HepG2 (cell line): Measurements from ENCODE around the gene CDH13. TPM values are rescaled to one million over a fixed set of nuclear protein-coding genes. Genes with fewer than 3 reads are reported as not detected.

ENCODE experiments used
- ATAC-seq: fragments of 200-7000 bp; cut with Tn5 transposase; 3 replicates; pipeline ENCODE4 v1.9.1; 2020; ENCODE audit warnings: mild to moderate bottlenecking, moderate library complexity
- BruUV-seq: library from RNA; stranded (reverse); fragments of 400-500 nt; replicated peaks from 2 replicates; lab custom pipeline; 2021; lab: Mats Ljungman, UMichigan
- CTCF ChIA-PET: fragments of 300-600 bp; formaldehyde crosslinking; extraction: SDS; loops from one replicate; lab custom pipeline; 2021; ENCODE audit warnings: low total read pairs, inconsistent platforms, low intra/inter-chr PET ratio; lab: Yijun Ruan, JAX
- POLR2A ChIA-PET: fragments of 350-600 bp; sonication (Branson Sonifier 250); formaldehyde crosslinking; loops from one replicate; lab custom pipeline; 2020; ENCODE audit warnings: antibody characterized with exemption, inconsistent platforms; lab: Yijun Ruan, JAX
- DNase-seq: peaks from one replicate; pipeline ENCODE4 v3.0.0-alpha.2; 2015; ENCODE audit warnings: low spot score
- FAIRE-seq: peaks from 3 replicates; lab custom pipeline; 2011; peaks lifted over from hg19 to GRCh38; lab: Jason Lieb, UNC
- H2AFZ ChIP-seq: one replicate; pipeline ENCODE4 v1.6.1; 2011; ENCODE audit warnings: low read length, inconsistent platforms
- H3K27ac ChIP-seq: fragments of 300-600 bp; 3 replicates; pipeline ENCODE4 v1.8.0; 2011; ENCODE audit warnings: mixed run types, mild to moderate bottlenecking, mixed read lengths, low read length, inconsistent platforms; ENCODE audit not compliant: insufficient read depth; ENCODE audit errors: extremely low read length
- H3K27me3 ChIP-seq, 2 experiments: fragments of 200-600 bp in 1 of 2; 2 replicates in 1 of 2; 3 replicates in 1 of 2; pipeline versions ENCODE4 v1.6.0 to v1.8.0; 2011; ENCODE audit warnings: low read length in 2 of 2, mild to moderate bottlenecking in 2 of 2, moderate library complexity in 2 of 2, inconsistent platforms in 1 of 2; ENCODE audit not compliant: insufficient read depth in 2 of 2, control insufficient read depth in 1 of 2
- H3K36me3 ChIP-seq, 2 experiments: fragments of 200-600 bp in 1 of 2; replicated peaks in 1 of 2; 2 replicates in 1 of 2; 3 replicates in 1 of 2; pipeline versions ENCODE4 v1.5.1 to v1.8.0; 2011; ENCODE audit warnings: low read length in 2 of 2, inconsistent platforms in 1 of 2; ENCODE audit not compliant: insufficient read depth in 2 of 2, control insufficient read depth in 1 of 2
- H3K4me1 ChIP-seq: 2 replicates; pipeline ENCODE4 v1.5.1; 2012; ENCODE audit warnings: low read length, inconsistent platforms; ENCODE audit not compliant: insufficient read depth
- H3K4me2 ChIP-seq: 2 replicates; pipeline ENCODE4 v1.6.0; 2011; ENCODE audit warnings: low read depth, low read length, inconsistent platforms
- H3K4me3 ChIP-seq, 3 experiments: fragments of 200-600 bp in 1 of 3; sonication (generic), shearing (Covaris generic) in 1 of 3; replicated peaks in 1 of 3; 2 replicates each; pipeline ENCODE4 v1.5.1; 2011 to 2016; ENCODE audit warnings: low read length in 3 of 3, inconsistent platforms in 2 of 3, low read depth in 2 of 3, mild to moderate bottlenecking in 2 of 3, control low read depth in 1 of 3, mixed read lengths in 1 of 3; ENCODE audit not compliant: insufficient read depth in 1 of 3
- H3K79me2 ChIP-seq: one replicate; pipeline ENCODE4 v1.6.1; 2011; ENCODE audit warnings: low read length, inconsistent platforms; ENCODE audit not compliant: insufficient read depth
- H3K9ac ChIP-seq: 2 replicates; pipeline ENCODE4 v1.6.0; 2011; ENCODE audit warnings: mild to moderate bottlenecking, low read depth, low read length, inconsistent platforms; ENCODE audit not compliant: insufficient read depth
- H3K9me3 ChIP-seq: 2 replicates; pipeline ENCODE4 v1.5.1; 2012; ENCODE audit warnings: mild to moderate bottlenecking, low read length
- H4K20me1 ChIP-seq: 2 replicates; pipeline ENCODE4 v1.6.0; 2011; ENCODE audit warnings: inconsistent platforms, mild to moderate bottlenecking, low read length, moderate library complexity; ENCODE audit not compliant: insufficient read depth
- ASH2L ChIP-seq: fragments of 300-600, 200-600 bp; sonication (generic); IDR thresholded peaks from 2 replicates; pipeline ENCODE4 v1.7.0; 2017; ENCODE audit warnings: low read depth, mild to moderate bottlenecking, moderate library complexity, mixed read lengths, low read length; ENCODE audit not compliant: insufficient read length
- CCDC6 ChIP-seq: sonication (generic); formaldehyde crosslinking; IDR thresholded peaks from 2 replicates; pipeline ENCODE4 v1.8.1; 2022; ENCODE audit warnings: mild to moderate bottlenecking, missing genetic modification reagents, moderate library complexity
- CHD2 ChIP-seq: IDR thresholded peaks from 2 replicates; pipeline ENCODE4 v1.6.1; 2011; ENCODE audit warnings: low read depth, low read length, improper control_type of control experiment
- CREB1 ChIP-seq, 2 experiments: fragments of 450-650 bp in 1 of 2; IDR thresholded peaks; 2 replicates each; pipeline ENCODE4 v1.6.1; 2016 to 2017; ENCODE audit warnings: control low read depth in 1 of 2, mild to moderate bottlenecking in 1 of 2, missing compliant biosample characterization in 1 of 2, missing genetic modification characterization in 1 of 2
- GATAD2A ChIP-seq: IDR thresholded peaks from 2 replicates; pipeline ENCODE4 v1.6.1; 2016
- HIC2 ChIP-seq: sonication (generic); formaldehyde crosslinking; IDR thresholded peaks from 2 replicates; pipeline ENCODE4 v1.9.0; 2022; ENCODE audit warnings: low read depth, missing genetic modification reagents
- HNRNPL ChIP-seq: fragments of 200-400 bp; formaldehyde crosslinking; IDR thresholded peaks from 2 replicates; pipeline ENCODE4 v1.6.1; 2017; ENCODE audit warnings: mild to moderate bottlenecking, low read depth, low read length
- MED1 ChIP-seq: sonication (generic); formaldehyde crosslinking; IDR thresholded peaks from 2 replicates; pipeline ENCODE4 v1.4.0; 2020; ENCODE audit warnings: missing genetic modification reagents
- MIXL1 ChIP-seq: IDR thresholded peaks from 2 replicates; pipeline ENCODE4 v1.6.1; 2016
- PHB2 ChIP-seq: fragments of 450-650 bp; IDR thresholded peaks from 2 replicates; pipeline ENCODE4 v1.6.1; 2018; ENCODE audit not compliant: partially characterized antibody
- ZFP1 ChIP-seq: IDR thresholded peaks from 2 replicates; pipeline ENCODE4 v1.6.1; 2016
- ZNF17 ChIP-seq: sonication (generic); formaldehyde crosslinking; IDR thresholded peaks from 2 replicates; pipeline ENCODE4 v1.5.0; 2020; ENCODE audit warnings: mild to moderate bottlenecking, missing genetic modification reagents
- ZNF605 ChIP-seq: sonication (generic); formaldehyde crosslinking; IDR thresholded peaks from 2 replicates; pipeline ENCODE4 v1.8.0; 2022; ENCODE audit warnings: mild to moderate bottlenecking, missing genetic modification reagents
- ZNF616 ChIP-seq: sonication (generic); formaldehyde crosslinking; IDR thresholded peaks from 2 replicates; pipeline ENCODE4 v1.5.0; 2020; ENCODE audit warnings: low read depth, mild to moderate bottlenecking, missing genetic modification reagents
- ZNF660 ChIP-seq: sonication (generic); formaldehyde crosslinking; IDR thresholded peaks from 2 replicates; pipeline ENCODE4 v1.5.1; 2020; ENCODE audit warnings: mild to moderate bottlenecking, low read depth, missing genetic modification reagents, borderline replicate concordance
- WGBS: methylation state at CpG from one replicate; pipeline ENCODE4 v1.1.6; 2017; ENCODE audit warnings: low lambda C conversion rate; 5-methylcytosine and 5-hydroxymethylcytosine counted together
- in situ Hi-C: cut with HindIII; loops from 2 replicates; pipeline ENCODE4 v1.10.0; 2017; ENCODE audit warnings: low pct_unique_long_range_greater_than_20kb; ENCODE audit not compliant: extremely low pct_ligation_motif_present
- intact Hi-C: fragments of 100-400 bp; cut with micrococcal nuclease; formaldehyde crosslinking; loops from one replicate; pipeline ENCODE4 v1.10.0; 2022; ENCODE audit not compliant: unreplicated experiment
- polyA plus RNA-seq, 8 experiments: library from polyadenylated mRNA; depleted of rRNA in 3 of 8; stranded (reverse) in 7 of 8; unstranded in 1 of 8; fragments of >200 nt; fragmentation: Illumina TruSeq in 4 of 8; extraction: Trizol in 4 of 8; gene quantifications; 2 replicates each; pipeline versions ENCODE4 v1.2.1 to v1.2.3, GENCODE V29; 2011 to 2016; ENCODE audit warnings: low read depth in 4 of 8, missing spikeins in 1 of 8, mixed read lengths in 1 of 8; ENCODE audit not compliant: insufficient read depth in 1 of 8
- total RNA-seq, 5 experiments: library from RNA; depleted of rRNA; stranded (reverse); fragments of >200 nt; fragmentation: Illumina TruSeq; extraction: Trizol; gene quantifications; 2 replicates each; pipeline ENCODE4 v1.2.3, GENCODE V29; 2016; ENCODE audit warnings: low read depth in 1 of 5
- TF ChIP-seq, protein P1 (sequence below): sonication (generic); formaldehyde crosslinking; IDR thresholded peaks from 2 replicates; pipeline ENCODE4 v1.4.0; 2020; ENCODE audit warnings: missing genetic modification reagents
- TF ChIP-seq, protein P2 (sequence below): sonication (generic); formaldehyde crosslinking; IDR thresholded peaks from 2 replicates; pipeline ENCODE4 v1.4.0; 2020; ENCODE audit warnings: mild to moderate bottlenecking, missing genetic modification reagents

The CDH13 gene
- total and polyA plus RNA-seq, 2 of the 13 experiments (the other 11 are each of a cell fraction or from before 2014, with no cell fraction given): not detected

DNA sequence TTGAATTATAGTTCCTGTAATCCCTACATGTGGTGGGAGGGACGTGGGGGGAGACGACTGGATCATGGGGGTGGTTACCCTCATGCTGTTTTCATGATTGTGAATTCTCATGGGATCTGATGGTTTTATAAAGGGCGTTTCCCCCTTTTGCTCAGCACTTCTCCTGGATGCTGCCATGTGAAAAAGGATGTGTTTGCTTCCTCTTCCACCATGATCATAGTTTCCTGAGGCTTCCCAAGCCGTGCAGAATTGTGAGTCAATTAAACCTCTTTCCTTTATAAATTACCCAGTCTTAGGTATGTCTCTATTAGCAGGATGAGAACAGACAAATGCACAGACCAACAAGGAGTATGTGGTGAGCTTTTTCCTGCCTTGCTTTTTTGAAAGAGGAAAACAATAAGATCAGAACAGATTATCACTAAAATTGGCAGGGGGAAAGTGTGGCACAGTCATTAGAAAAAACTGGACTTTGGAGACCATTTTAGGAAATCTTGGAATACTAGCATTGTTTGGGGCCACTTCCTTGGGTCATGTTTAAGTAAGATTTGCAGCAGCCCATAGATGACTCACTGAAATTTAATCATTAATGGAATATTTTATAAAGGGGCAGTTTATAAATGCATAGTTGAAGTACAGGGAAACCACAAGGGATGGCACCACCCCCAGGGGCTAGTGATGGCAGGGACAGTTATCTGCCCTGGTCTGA is 352.8 kb downstream of the CDH13 start:
- no peak for ATAC-seq
- TF ChIP-seq MIXL1 (CRISPR knock-in tag): no peak
- TF ChIP-seq ZNF616 (CRISPR knock-in tag): no peak
- TF ChIP-seq HNRNPL: no peak
- TF ChIP-seq ZNF17 (CRISPR knock-in tag): no peak
- no peak for TF ChIP-seq CHD2
- no peak for TF ChIP-seq PHB2
- TF ChIP-seq, protein P1, sequence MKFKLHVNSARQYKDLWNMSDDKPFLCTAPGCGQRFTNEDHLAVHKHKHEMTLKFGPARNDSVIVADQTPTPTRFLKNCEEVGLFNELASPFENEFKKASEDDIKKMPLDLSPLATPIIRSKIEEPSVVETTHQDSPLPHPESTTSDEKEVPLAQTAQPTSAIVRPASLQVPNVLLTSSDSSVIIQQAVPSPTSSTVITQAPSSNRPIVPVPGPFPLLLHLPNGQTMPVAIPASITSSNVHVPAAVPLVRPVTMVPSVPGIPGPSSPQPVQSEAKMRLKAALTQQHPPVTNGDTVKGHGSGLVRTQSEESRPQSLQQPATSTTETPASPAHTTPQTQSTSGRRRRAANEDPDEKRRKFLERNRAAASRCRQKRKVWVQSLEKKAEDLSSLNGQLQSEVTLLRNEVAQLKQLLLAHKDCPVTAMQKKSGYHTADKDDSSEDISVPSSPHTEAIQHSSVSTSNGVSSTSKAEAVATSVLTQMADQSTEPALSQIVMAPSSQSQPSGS (CRISPR knock-in tag): no peak
- TF ChIP-seq ZNF605 (CRISPR knock-in tag): no peak
- TF ChIP-seq ASH2L: no peak
- no peak for TF ChIP-seq ZFP1 (CRISPR knock-in tag)
- no peak for TF ChIP-seq GATAD2A (CRISPR knock-in tag)
- TF ChIP-seq ZNF660: no peak
- no peak for TF ChIP-seq CREB1 (IDR thresholded peaks at IDR 0.05)
- no peak for TF ChIP-seq CREB1 (CRISPR knock-in tag; IDR thresholded peaks at IDR 0.05)
- TF ChIP-seq CCDC6 (CRISPR knock-in tag): no peak
- TF ChIP-seq HIC2 (CRISPR knock-in tag): no peak
- TF ChIP-seq, protein P2, sequence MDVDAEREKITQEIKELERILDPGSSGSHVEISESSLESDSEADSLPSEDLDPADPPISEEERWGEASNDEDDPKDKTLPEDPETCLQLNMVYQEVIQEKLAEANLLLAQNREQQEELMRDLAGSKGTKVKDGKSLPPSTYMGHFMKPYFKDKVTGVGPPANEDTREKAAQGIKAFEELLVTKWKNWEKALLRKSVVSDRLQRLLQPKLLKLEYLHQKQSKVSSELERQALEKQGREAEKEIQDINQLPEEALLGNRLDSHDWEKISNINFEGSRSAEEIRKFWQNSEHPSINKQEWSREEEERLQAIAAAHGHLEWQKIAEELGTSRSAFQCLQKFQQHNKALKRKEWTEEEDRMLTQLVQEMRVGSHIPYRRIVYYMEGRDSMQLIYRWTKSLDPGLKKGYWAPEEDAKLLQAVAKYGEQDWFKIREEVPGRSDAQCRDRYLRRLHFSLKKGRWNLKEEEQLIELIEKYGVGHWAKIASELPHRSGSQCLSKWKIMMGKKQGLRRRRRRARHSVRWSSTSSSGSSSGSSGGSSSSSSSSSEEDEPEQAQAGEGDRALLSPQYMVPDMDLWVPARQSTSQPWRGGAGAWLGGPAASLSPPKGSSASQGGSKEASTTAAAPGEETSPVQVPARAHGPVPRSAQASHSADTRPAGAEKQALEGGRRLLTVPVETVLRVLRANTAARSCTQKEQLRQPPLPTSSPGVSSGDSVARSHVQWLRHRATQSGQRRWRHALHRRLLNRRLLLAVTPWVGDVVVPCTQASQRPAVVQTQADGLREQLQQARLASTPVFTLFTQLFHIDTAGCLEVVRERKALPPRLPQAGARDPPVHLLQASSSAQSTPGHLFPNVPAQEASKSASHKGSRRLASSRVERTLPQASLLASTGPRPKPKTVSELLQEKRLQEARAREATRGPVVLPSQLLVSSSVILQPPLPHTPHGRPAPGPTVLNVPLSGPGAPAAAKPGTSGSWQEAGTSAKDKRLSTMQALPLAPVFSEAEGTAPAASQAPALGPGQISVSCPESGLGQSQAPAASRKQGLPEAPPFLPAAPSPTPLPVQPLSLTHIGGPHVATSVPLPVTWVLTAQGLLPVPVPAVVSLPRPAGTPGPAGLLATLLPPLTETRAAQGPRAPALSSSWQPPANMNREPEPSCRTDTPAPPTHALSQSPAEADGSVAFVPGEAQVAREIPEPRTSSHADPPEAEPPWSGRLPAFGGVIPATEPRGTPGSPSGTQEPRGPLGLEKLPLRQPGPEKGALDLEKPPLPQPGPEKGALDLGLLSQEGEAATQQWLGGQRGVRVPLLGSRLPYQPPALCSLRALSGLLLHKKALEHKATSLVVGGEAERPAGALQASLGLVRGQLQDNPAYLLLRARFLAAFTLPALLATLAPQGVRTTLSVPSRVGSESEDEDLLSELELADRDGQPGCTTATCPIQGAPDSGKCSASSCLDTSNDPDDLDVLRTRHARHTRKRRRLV (CRISPR knock-in tag): no peak
- no peak for TF ChIP-seq MED1 (CRISPR knock-in tag)
- TF ChIP-seq, all 625 proteins: peak for 0
- intact Hi-C loops (no loop called here), in situ Hi-C loops (no loop called here)
- Histone ChIP-seq H3K4me1 (no peaks in the 10 kb centered on the region), H3K4me2 (no peak overlapping the region), H3K36me3 (no peaks in the 10 kb centered on the region), H2AFZ (no peak overlapping the region), H3K27me3 (no peaks in the 10 kb centered on the region), H4K20me1 (no peaks in the 10 kb centered on the region), H3K27ac (no peak overlapping the region), H3K4me3 (no peak overlapping the region), H3K9me3 (peaks cover 69% of the 10 kb centered on the region), H3K9ac (no peak overlapping the region), H3K79me2 (no peaks in the 10 kb centered on the region)
- ChIA-PET POLR2A (no interaction called here), CTCF (no interaction called here)
- FAIRE-seq: no peak
- 0% methylated on average over 4 of the region's 4 CpGs for WGBS
- no TSS peak for BruUV-seq
- no peak for DNase-seq
